B cell (primary cell): ENCODE data around the gene DMRT1.

ENCODE experiments used
- EZH2 ChIP-seq: IDR thresholded peaks from 2 replicates; pipeline ENCODE4 v1.6.1; 2012; ENCODE audit warnings: borderline replicate concordance, low read depth, mild to moderate bottlenecking, moderate library complexity, low read length; ENCODE audit not compliant: insufficient read depth, poor library complexity, severe bottlenecking
- TF ChIP-seq, protein P1 (sequence below): fragments of 200-600 bp; IDR thresholded peaks from one replicate; pipeline ENCODE4 v1.8.0; 2022; ENCODE audit warnings: antibody characterized with exemption, mild to moderate bottlenecking

DNA sequence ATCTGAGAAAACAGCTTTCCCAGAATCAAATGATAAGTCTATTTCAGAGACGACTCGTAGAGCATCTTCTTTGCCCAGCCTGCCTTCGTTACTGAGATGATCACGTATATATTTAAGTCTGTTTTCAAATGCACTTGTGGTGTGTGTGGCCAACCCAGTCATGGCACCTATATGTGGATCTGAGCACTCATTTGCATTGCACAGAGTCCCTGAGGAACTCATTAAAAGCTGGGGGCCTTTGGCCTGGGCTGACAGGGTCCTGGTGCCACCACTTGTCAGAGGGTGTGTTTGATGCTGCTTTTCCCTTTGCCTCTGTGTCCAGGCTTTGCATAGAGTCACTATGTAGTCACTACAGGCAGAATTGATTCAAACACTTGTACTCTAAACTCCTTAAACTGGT, 117.6 kb downstream of the DMRT1 start:
- TF ChIP-seq, protein P1, sequence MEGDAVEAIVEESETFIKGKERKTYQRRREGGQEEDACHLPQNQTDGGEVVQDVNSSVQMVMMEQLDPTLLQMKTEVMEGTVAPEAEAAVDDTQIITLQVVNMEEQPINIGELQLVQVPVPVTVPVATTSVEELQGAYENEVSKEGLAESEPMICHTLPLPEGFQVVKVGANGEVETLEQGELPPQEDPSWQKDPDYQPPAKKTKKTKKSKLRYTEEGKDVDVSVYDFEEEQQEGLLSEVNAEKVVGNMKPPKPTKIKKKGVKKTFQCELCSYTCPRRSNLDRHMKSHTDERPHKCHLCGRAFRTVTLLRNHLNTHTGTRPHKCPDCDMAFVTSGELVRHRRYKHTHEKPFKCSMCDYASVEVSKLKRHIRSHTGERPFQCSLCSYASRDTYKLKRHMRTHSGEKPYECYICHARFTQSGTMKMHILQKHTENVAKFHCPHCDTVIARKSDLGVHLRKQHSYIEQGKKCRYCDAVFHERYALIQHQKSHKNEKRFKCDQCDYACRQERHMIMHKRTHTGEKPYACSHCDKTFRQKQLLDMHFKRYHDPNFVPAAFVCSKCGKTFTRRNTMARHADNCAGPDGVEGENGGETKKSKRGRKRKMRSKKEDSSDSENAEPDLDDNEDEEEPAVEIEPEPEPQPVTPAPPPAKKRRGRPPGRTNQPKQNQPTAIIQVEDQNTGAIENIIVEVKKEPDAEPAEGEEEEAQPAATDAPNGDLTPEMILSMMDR: no peak
- no peak for TF ChIP-seq EZH2
